Transverse colon (tissue), 4 donors: ENCODE data around the gene SELENOI. TPM values are rescaled to one million over a fixed set of nuclear protein-coding genes. Genes with fewer than 3 reads are reported as not detected.

Experiments used
- DNase-seq: peaks from one replicate; pipeline ENCODE4 v3.0.0-alpha.2; 2019
- H3K27ac ChIP-seq, 4 donors: fragments of 200-600 bp; sonication (generic); 2 replicates each; pipeline ENCODE4 v1.5.1; 2016 to 2018; ENCODE audit warnings: inconsistent platforms in 4 of 4
- H3K27me3 ChIP-seq: fragments of 200-600 bp; sonication (generic); 2 replicates; pipeline ENCODE4 v1.5.1; 2017; ENCODE audit warnings: inconsistent platforms
- H3K36me3 ChIP-seq, 4 donors: fragments of 200-600 bp; sonication (generic); 2 replicates each; pipeline ENCODE4 v1.5.1; 2017 to 2019; ENCODE audit warnings: inconsistent platforms in 4 of 4
- H3K4me1 ChIP-seq, 4 donors: fragments of 200-600 bp; sonication (generic); 2 replicates each; pipeline ENCODE4 v1.5.1; 2017 to 2020; ENCODE audit warnings: inconsistent platforms in 4 of 4
- H3K4me3 ChIP-seq, 4 donors: fragments of 200-600 bp; sonication (generic); 1 replicate in 1 of 4; 2 replicates in 3 of 4; pipeline versions ENCODE4 v1.5.1 to v1.6.1; 2017 to 2019; ENCODE audit warnings: inconsistent platforms in 4 of 4
- H3K9me3 ChIP-seq, 2 donors: fragments of 200-600 bp; sonication (generic); 2 replicates each; pipeline ENCODE4 v1.5.1; 2017 to 2019; ENCODE audit warnings: inconsistent platforms in 2 of 2
- EP300 ChIP-seq: sonication (generic); formaldehyde crosslinking; IDR thresholded peaks from one replicate; pipeline ENCODE4 v1.6.1; 2017; ENCODE audit warnings: antibody characterized with exemption, low read depth
- POLR2A ChIP-seq: fragments of 450-650 bp; IDR thresholded peaks from one replicate; pipeline ENCODE4 v1.6.1; 2016; ENCODE audit warnings: antibody characterized with exemption, mild to moderate bottlenecking, moderate library complexity
- POLR2AphosphoS5 ChIP-seq, 3 donors: sonication (generic); formaldehyde crosslinking; IDR thresholded peaks; one replicate each; pipeline ENCODE4 v1.6.1; 2016; ENCODE audit warnings: antibody characterized with exemption in 3 of 3
- WGBS, 2 donors: methylation state at CpG; one replicate each; pipeline ENCODE4 v1.1.5; 2018; ENCODE audit warnings: low coverage in 1 of 2; 5-methylcytosine and 5-hydroxymethylcytosine counted together
- in situ Hi-C, 4 donors: fragments of 200-750 bp; cut with MboI; loops; one replicate each; pipeline versions ENCODE4 v1.15.0 to v1.15.1; 2017; ENCODE audit warnings: low sequenced_read_pairs in 3 of 4, low pct_ligation_motif_present in 1 of 4, low pct_unique_long_range_greater_than_20kb in 1 of 4
- intact Hi-C: fragments of 100-400 bp; cut with DNase I; formaldehyde crosslinking; loops from one replicate; pipeline ENCODE4 v1.15.1; 2023; ENCODE audit warnings: low total_unique reads
- total RNA-seq, 4 donors: library from RNA; depleted of rRNA; stranded (reverse); fragments of >200 nt; gene quantifications; one replicate each; pipeline ENCODE4 v1.1.0, GENCODE V29; 2016
- TF ChIP-seq, protein P1 (sequence below), 5 experiments: fragments of 200-600 bp in 3 of 5; fragments of 450-650 bp in 2 of 5; sonication (generic) in 3 of 5; IDR thresholded peaks; 1 replicate in 2 of 5; 2 replicates in 3 of 5; pipeline ENCODE4 v1.5.1; 2016 to 2017; ENCODE audit warnings: antibody characterized with exemption in 5 of 5, inconsistent platforms in 3 of 5, mild to moderate bottlenecking in 2 of 5, moderate library complexity in 1 of 5

Gene SELENOI
- total RNA-seq, 4 donors from 2014 or later = 12.1 to 37.4 (median 26.9) TPM

DNA sequence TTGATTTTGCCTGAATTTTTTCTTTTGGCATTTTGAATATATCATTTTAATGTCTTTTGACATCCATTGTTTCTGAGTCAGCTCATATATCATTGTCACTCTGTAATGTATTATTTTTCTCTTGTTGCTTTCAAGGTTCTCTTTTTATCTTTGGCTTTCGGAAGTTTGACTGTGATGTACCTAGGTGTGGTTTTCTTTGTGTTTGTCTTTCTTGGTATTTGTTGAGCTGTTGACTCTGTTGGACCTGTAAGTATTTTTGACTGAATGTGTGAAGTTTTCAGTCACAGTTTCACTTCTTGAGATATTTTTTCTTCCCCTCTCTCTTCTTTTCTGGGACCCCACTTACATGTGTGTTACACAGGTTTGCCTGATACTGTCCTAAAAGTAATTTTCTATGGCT, 30.9 kb downstream of the SELENOI start:
- no peaks in the 10 kb centered on the region for H3K27me3 ChIP-seq
- no peak overlapping the region for H3K4me3 ChIP-seq
- TF ChIP-seq, protein P1, sequence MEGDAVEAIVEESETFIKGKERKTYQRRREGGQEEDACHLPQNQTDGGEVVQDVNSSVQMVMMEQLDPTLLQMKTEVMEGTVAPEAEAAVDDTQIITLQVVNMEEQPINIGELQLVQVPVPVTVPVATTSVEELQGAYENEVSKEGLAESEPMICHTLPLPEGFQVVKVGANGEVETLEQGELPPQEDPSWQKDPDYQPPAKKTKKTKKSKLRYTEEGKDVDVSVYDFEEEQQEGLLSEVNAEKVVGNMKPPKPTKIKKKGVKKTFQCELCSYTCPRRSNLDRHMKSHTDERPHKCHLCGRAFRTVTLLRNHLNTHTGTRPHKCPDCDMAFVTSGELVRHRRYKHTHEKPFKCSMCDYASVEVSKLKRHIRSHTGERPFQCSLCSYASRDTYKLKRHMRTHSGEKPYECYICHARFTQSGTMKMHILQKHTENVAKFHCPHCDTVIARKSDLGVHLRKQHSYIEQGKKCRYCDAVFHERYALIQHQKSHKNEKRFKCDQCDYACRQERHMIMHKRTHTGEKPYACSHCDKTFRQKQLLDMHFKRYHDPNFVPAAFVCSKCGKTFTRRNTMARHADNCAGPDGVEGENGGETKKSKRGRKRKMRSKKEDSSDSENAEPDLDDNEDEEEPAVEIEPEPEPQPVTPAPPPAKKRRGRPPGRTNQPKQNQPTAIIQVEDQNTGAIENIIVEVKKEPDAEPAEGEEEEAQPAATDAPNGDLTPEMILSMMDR (IDR thresholded peaks at IDR 0.05) = no peak
- TF ChIP-seq EP300 = no peak
- intact Hi-C loops = no loop called here
- no peaks in the 10 kb centered on the region for H3K9me3 ChIP-seq
- in situ Hi-C loops = no loop called here
- no peaks in the 10 kb centered on the region for H3K4me1 ChIP-seq
- 94 to 100% methylated on average over 1 of the region's 1 CpG for WGBS, 2 donors
- H3K36me3 ChIP-seq = peaks cover 0 to 32% (median 8%) of the 10 kb centered on the region in 4 donors
- no peak for DNase-seq
- H3K27ac ChIP-seq = no peak overlapping the region

DNA sequence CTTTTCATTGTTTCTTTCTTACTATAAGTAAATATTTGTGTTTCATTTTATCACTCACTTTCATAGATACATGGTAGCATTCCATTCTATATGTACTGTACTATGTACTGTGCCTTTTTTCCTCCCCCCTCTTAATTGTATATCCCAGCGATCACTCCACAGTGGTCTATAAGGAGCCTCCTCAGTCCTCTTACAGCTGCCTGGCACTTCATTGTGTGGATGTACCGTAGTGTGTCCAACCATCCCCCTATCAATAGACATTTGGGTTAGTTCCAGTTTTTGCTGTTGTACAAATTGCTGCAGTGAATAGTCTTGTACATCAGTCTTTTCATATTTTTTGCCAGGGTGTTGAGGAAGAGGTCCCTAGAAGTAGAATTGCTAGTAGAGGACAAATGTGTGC, 34.3 kb downstream of the SELENOI start:
- H3K27me3 ChIP-seq = no peaks in the 10 kb centered on the region
- no peaks in the 10 kb centered on the region for H3K9me3 ChIP-seq
- no peak for DNase-seq
- TF ChIP-seq POLR2AphosphoS5 (IDR thresholded peaks at IDR 0.05) (no peak), EP300 (no peak), POLR2A (no peak)
- TF ChIP-seq, protein P1 (IDR thresholded peaks at IDR 0.05) = no peak
- in situ Hi-C loops = no loop called here
- intact Hi-C loops = no loop called here
- H3K4me3 ChIP-seq = no peak overlapping the region
- H3K36me3 ChIP-seq = peaks cover 0 to 12% (median 4%) of the 10 kb centered on the region in 4 donors
- no peak overlapping the region for H3K27ac ChIP-seq
- H3K4me1 ChIP-seq = no peaks in the 10 kb centered on the region
- WGBS, 2 donors = 85 to 91% methylated on average over 2 of the region's 2 CpGs

DNA sequence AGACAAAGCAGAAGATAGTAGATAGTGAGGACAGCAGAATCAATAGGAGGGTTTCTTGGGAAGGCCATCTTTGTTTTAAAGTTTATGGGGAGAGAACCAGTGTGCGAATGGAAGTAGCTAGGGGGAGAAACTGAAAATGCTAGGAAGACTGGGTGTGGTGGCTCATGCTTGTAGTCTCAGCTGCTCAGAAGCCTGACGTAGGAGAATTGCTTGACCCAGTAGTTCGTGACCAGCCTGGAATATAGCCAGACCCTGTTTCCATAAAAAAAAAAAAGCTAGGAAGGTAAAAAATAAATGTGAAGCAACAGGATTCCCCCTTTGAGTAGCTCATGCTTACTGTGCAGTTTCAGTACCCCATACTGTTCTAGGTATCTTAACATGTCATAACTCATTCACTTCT, 36.6 kb downstream of the SELENOI start:
- Histone ChIP-seq H3K27ac (no peak overlapping the region), H3K36me3 (peaks cover 0 to 18% (median 9%) of the 10 kb centered on the region in 4 donors), H3K4me1 (no peaks in the 10 kb centered on the region), H3K27me3 (no peaks in the 10 kb centered on the region), H3K9me3 (no peaks in the 10 kb centered on the region), H3K4me3 (no peak overlapping the region)
- 82 to 86% methylated on average over 3 of the region's 3 CpGs for WGBS, 2 donors
- TF ChIP-seq EP300 (no peak), POLR2A (no peak), POLR2AphosphoS5 (IDR thresholded peaks at IDR 0.05) (no peak)
- TF ChIP-seq, protein P1 (IDR thresholded peaks at IDR 0.05) = no peak
- intact Hi-C loops = no loop called here
- in situ Hi-C loops = no loop called here
- no peak for DNase-seq

DNA sequence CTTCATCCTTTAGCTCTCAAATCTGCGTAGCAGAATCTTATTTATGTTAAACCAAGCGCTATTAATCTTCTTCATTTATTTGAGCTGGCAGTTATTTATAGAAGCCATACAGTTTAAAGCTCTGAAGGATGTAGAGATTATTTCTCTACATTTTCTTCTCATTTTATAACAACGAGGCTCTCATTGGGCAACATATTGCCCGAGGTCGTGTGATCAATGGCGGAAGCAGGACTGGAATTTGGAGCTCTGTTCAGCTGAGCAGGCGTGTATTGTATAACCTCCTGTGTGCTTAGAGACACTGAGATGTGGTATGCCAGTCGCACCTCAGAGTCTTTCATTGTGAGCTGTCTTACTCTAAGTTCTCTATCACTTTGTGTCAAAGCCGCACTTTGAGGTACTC, 38.2 kb downstream of the SELENOI start:
- TF ChIP-seq POLR2A (no peak), EP300 (no peak), POLR2AphosphoS5 (IDR thresholded peaks at IDR 0.05) (no peak)
- TF ChIP-seq, protein P1 (IDR thresholded peaks at IDR 0.05) = no peak
- intact Hi-C loops = no loop called here
- in situ Hi-C loops = no loop called here
- no peak for DNase-seq
- Histone ChIP-seq H3K9me3 (no peaks in the 10 kb centered on the region), H3K4me3 (no peak overlapping the region), H3K27ac (no peak overlapping the region), H3K27me3 (no peaks in the 10 kb centered on the region), H3K36me3 (peaks cover 0 to 22% (median 9%) of the 10 kb centered on the region in 4 donors), H3K4me1 (no peaks in the 10 kb centered on the region)
- WGBS, 2 donors = 87 to 95% methylated on average over 3 to 9 of the region's 9 CpGs
